DMS53 treated with DMSO at 0.1 percent for 48 hours (cell line): ENCODE data around the gene LGI4.

ENCODE experiments used
- DNase-seq: peaks from one replicate; lab custom pipeline; 2025; ENCODE audit not compliant: unreplicated experiment; lab: John Stamatoyannopoulos, UW

LGI4 gene

DNA sequence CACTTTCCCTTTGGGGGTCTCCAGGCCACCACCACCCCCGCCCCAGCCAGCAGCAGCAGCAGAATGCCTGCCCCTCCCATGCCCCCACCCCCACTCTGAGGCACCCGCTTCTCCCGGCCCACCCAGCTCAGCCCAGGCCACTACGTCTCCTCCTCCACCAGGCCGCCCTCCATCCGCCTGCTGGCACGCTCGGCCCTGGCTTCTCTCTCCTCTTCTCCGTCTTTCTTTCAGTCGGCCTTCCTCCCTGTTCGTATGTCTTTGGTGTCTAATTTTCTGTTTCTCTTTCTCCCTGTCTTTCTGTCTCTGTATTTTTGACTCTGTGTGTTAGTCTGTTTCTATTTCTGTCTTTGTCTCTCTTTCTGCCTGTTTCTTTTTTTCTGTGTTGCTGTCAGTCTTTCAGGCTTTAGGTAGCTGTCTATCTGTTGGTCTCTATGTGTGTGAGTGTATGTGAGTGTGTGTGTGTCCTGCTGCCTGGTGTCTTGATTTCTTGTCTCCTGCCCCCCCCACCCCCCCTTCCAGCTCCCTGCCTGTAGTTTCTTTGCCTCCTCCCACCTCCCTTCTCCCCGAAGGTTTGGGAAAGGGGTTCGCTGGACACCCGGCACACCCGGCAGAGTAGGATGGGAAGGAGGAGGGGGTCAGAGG is at the start of gene LGI4:
Gene LGI4 (minus strand): TSS at position 459 of the 642 bp plus-strand sequence. CDS start 379 bp downstream, at position 80.
- DNase-seq, result no peak

DNA sequence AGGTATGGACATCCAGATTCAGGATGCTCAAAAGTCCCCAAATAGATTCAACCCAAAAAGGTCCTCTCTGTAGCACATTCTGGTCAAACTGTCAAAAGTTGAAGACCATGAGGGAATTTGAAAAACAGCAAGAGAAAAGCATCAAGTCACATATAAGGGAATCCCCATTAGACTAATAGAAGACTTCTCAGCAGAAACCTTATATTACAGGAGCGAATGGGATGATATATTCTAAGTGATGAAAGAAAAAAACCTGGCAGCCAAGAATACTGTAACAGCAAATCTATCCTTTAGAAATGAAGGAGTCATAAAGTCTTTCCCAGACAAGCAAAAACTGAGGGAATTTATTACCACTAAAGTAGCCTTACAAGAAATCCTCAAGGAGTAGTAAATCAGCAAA is 49.4 kb upstream of the LGI4 start:
- DNase-seq, result no peak

DNA sequence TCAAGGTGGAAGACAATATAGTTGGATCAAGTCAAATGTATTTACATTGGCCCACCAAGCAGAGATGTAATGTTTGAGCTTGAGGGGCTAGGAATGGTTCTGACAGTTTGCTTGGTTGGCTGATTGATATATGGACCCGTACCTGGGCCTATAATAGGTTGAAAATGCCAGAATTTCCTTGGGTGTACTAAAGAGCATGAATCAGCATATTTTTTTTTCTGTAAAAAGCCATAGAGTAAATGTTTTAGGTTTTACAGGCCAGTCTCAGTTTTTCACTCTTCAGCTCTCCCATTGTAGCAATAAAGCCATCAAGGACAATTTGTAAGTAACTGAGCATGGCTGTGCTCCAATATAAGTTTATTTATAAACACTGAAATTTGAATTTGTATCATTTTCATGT is 46.5 kb upstream of the LGI4 start:
- no peak for DNase-seq

DNA sequence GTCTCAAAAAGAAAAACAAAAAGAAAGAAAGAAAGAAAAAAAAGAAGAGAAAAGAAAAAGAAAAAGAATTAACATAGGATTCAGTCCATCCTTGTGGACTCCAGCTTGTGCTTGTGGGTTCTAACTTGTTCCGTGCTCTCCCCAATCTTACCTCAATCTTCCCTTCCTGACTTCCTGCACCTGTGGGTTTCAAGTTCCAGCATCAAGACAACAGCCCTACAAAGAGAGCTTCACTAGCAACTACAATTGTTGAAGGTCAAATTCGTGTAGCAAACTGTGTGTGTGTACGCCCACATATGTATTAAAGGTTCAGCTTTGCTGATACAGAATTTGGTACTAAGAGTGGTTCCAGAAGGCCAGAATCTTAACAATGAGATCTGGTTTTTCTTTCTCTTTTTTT is 45.0 kb upstream of the LGI4 start:
- DNase-seq, result no peak

DNA sequence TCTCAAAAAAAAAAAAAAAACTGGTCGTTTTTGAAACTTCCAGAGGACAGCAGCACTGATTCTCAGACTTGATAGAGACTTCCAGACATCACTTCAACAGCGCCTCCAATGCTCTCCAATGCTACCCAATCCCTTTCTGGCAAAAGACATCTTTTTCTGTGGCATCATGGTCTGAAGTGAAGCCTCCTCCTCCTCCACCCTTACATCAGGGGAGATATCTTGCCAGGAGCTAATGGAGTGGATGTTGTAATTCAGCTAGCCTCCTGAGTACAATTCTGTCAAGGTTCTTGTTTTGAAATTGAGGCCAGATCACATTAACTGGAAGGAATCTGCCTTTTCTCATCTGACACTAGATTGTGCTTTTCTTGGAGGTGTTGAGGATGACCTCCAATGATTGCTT is 43.8 kb upstream of the LGI4 start:
- DNase-seq, result no peak

DNA sequence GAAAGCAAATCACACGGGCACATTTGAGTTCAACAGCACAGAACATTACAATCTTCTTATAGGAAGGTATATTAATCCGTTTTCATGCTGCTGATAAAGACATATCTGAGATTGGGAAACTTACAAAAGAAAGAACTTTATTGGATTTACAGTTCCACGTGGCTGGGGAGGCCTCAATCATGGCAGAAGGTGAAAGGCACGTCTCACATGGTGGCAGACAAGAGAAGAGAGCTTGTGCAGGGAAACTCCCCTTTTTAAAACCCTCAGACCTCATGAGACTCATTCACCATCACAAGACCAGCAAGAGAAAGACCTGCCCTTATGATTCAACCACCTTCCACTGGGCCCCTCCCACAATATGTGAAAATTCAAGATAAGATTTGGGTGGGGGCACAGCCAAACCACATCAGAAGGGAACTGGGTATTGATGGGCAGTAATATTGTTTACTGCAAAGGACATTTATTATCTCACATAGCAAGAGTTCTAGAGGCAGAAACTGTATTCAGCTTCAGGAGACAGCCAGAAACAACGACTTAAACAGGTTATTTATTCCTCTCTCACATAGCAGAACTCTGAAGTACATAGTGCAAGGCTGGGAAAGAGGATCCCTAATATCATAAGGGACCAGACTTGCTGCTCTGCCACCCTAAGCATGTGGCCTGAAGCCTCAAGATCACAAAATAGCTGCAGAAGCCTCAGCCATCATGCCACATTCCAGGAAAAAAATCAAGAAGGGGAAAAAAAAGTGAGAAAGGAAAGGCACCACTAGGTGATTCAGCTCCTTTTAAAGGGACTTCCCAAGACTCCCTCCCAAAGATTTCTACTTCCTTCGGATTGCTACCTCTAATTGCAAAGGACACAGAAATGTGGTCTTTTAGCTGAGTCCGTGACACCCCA is 42.8 kb upstream of the LGI4 start:
- DNase-seq, result no peak

DNA sequence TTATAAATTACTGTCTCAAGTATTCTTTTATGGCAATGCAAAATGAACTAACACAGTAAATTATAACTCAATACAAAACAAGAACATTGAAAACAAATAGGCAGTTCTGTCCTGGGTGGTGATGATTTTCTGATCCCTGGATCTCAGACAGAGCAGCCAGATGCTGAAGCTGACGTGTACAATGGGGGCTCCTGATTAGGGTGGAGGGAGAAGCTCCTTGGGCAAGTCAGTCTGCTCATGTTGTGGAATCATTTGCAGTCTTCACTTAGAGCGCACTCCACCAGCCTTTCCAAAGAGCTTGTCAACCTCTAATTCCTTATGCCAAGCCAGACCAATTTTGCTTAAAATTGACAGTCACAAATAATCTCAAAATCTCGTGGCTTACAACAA is 41.3 kb upstream of the LGI4 start:
- DNase-seq, result no peak

DNA sequence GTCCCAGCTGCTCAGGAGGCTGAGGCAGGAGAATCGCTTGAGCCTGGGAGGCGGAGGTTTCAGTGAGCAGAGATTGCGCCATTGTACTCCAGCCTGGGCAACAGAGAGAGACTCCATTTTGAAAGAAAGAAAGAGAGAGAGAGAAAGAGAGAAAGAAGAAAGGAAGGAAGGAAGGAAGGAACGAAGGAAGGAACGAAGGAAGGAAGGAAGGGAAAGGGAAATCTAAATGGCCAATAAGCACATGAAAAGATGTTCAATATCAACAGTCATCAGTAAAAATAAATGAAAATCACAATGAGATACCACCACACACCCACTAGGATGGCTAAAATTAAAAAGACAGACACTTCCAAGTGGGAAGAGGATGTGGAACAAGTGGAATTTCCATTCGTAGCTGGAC is 39.4 kb upstream of the LGI4 start:
- DNase-seq, result no peak

DNA sequence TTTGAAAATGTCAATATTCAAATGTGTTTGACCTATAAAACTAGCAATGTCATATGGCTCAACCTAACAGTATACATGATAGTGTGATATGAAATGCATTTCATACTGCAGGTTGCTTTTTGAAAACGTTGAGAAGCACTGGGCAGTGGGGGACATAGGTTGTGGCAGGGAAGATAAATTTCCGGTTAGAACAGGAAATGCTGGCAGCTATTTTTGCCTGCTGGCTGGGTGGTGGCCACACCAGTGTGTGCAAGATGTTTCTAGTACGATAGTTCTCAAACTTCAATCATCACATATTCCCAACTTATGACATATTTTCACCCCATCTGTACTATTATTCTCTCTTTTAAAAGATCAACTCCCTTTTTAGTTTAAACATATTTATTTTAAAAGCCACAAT is 36.9 kb upstream of the LGI4 start:
- DNase-seq, result no peak

DNA sequence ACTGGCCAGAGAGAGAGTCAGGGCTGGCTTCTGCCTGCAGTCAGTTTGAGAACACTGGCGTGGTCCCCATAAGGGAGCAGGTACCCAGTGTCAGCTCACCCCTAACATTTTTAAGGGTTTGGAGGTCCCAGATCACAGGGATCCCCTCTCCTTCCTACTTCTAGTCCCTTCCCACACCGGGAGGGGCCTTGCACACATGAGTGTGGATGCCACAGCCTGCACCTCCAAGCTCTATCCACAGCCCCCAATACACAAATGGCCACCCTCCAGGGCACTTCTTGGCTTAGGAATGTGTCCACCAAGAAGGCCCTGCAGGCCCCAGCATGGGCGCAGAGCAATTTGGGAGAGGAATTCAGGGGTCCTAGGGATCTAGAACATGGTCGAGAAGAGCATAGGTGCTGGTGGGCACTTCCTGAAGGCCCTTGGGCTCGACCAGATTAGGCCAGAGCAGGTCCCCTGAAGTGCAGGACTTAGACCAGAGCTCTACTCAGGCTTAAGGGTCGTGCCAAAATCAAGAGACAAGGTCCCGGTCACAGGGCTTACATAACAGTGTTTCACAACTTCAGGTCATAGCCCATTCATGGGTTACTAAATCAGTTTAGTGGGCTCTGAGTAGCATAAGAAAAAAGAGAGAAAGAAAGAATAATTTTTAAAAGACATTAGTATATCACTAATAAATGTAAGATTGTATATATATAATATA is 35.7 kb upstream of the LGI4 start:
- no peak for DNase-seq

DNA sequence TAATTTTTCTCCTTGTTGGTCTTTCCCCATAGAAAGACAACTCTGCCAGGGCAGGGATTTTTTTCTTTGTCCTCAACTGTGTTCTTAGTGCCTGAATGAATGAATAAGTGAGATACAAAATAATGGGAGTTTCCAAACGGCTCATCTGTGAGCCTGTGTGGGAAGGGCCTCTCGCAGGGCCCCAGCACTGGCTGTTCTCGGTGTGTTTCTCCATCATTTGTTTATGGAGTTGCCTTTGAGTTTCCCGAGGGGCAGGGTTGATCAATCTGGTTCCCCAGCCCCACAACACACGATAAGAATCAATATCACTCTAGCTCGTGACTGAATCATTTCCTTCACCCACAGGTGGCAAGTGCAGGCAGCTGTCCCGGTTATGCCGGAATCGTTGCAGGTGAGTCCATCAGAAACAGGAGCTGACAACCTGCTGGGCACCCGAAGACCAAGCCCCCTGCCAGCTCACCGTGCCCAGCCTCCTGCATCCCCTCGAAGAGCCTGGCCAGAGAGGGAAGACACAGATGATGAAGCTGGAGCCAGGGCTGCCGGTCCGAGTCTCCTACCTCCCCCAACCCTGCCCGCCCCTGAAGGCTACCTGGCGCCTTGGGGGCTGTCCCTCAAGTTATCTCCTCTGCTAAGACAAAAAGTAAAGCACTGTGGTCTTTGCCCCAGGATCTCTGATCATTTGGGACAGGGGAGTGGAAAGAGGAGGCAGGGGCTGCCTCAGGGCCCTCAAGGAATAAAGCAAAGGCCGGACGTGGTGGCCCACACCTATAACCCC is 34.5 kb upstream of the LGI4 start:
- no peak for DNase-seq

DNA sequence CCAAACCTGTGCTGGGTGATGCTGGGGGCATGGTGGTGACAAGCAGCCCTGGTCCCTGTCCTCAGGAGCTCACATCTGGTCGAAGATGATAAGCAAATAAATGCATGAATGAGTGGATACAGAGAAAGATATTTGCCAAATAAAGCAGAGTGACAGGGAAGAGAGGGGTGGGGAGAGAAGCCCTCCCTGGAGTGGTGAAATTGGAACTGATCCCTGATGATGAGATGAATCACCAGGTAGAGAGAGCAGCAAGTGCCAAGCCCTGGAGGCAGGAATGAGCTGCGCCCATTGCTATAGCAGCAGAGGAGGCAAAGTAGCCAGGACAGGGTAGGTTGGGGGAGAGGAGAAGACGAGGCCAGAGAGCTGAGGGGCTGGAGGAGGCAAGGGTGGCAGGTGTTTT is 33.3 kb upstream of the LGI4 start:
- DNase-seq, result no peak

DNA sequence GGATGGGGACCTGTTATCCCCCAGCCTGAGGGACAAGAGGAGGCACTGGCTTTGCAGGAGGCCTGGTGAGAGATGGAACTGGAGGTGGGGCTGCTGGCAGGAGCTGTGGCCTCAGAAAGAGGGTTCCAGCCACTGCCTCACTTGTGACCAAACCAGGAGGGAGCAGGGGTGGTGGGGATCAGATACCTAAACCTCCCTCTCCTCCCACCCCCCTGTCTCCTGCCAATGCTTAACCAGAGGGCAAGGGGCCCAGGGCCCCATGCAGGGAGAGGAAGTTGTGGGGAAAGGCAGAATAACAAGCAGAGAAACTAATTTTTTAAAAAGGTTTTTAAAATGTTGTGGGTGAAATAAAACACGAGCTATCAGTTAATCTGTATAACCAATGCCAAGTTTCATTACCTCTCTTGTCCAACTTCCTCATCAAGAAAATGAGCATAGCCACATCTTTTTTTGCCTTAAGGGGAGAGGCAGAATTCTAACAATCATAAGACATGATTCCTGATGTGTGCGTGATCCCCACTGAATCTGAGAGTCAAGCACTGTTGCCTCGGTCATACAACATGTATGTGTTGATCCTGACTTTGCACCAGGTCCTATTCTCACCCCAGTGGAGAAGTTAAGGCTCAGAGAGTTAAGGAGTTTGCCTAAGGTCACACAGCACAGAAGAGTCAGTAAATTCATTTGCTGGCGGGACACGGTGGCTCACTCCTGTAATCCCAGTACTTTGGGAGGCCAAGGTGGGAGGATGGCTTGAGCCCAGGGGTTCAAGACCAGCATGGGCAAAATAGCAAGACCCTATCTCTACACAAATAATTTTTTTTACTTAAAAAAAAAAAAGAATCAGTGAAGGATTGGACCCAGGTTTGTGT is 32.6 kb upstream of the LGI4 start:
- no peak for DNase-seq

DNA sequence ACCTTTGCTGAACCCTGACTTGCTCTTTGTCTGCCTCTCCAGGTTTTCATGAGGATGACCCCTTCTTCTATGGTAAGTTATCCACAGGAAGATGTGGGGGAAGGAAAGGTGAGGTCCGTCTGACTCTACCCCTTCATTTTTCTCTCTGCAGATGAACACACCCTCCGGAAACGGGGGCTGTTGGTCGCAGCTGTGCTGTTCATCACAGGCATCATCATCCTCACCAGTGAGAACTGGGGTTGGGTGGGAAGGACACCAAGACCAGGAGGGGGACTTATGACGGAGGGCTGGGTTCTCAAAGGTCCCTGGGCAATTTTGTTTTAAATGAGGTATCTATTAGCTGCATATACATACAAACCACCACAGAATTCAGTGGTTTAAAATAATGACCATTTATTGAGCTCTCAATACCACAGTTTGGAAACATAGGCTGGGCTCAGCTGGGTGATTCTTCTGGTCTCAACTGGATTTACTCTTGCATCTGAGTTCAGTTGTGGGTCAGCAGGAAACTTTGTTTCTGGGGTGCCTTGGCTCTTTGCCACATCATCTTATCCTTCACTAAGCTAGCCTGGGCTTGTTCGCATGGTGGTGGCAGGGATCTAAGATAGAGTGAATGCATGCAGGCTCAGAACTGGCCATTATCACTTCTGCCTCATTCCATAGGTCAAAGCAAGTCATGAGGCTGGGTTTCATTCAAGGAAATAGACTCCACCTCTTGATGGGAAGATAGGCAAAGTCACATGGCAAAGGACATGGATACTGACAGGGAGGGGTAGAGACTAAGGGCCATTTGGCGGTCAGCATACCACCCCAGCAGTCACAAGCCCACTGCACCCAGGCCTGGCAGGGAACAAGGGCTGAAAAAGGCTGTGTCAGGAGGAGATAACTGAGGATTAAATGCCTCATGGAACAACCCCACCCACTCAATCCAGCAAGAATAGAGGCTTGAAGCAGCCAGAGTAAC is 31.5 kb upstream of the LGI4 start:
- no peak for DNase-seq

DNA sequence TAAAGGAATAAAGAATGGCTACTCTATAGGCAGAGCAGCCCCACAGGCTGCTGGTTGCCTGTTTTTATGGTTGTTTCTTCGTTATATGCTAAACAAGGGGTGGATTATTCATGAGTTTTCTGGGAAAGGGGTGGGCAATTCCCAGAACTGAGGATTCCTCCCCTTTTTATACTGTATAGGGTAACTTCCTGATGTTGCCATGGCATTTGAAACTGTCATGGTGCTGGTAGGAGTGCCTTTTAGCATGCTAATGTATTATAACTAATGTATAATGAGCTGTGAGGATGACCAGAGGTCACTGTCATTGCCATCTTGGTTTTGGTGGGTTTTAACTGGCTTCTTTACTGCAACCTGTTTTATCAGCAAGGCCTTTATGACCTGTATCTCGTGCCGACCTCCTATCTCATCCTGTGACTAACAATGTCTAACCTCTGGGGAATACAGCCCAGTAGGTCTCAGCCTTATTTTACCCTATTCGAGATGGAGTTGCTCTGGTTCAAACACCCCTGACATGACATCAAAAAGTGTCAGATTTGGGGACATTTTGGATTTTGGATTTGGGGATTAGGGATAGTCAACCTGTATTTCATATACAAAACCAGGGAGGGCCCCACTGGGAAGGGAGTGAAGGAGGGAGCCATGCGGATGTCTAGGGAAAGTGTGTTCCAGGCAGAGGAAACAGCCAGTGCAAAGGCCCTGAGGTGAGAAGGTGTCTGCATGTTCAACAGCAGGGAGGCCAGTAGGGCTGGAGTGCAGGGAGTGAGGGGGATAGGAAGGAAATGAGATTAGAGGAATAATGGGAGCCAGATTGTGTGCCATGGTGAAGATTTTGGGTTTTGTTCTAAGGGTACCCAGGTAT is 30.6 kb upstream of the LGI4 start:
- DNase-seq, result no peak

DNA sequence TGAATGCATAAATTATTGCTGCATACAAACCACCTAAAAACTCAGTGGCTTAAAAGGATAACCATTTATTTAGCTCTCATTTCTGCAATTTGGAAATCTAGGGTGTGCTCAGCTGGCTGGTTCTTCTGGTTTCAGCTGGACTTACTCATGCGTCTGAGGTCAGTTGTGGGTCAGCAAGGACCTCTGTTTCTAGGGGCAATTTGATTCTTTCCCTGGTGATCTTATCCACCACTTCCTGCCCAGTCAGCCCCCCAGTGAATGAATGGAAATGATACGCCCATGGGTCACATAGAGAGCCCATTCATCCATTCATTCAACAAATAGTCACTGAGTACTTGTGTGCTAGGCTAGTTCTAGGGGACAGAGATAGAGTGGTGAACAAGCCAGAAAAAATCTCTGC is 29.6 kb upstream of the LGI4 start:
- DNase-seq, result no peak

DNA sequence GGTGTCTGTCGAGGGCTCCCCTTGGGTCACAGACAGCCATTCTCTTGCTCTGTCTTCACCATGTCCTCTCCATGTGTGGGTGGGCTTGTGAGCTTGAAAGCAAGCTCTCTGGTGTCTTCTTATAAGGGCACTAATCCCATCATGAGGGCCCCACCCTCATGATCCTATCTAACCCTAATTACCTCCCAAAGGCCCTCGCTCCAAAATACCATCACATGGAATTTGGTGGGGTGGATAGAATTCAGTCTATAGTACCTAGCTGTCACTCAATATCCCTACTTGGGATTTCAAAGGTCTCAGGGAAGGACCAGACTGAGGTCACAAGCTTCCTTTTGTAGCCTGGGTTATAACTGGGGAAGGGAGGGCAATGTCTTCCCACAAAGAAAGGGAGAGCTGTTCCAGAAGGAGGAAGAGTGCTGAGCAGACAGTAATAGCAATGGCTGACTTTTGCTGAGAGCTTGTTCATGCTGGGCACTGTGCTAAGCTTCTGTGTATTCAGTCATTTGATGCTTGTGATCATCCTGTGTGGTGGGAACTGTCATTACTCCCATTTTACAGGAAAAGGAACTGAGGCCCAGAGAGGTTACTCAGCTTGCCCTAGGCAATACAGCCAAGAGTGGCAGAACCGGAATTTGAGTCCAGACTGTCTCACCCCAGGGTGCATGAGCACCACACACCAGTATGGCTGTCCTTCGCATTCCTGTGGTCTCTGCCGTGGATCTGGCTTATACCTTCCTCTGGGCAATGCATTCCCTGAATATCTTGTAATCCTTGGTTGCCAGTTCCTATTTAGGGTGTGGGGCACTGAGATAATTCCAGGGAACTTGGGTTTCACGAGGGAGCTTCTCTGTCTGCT is 27.8 kb upstream of the LGI4 start:
- no peak for DNase-seq

DNA sequence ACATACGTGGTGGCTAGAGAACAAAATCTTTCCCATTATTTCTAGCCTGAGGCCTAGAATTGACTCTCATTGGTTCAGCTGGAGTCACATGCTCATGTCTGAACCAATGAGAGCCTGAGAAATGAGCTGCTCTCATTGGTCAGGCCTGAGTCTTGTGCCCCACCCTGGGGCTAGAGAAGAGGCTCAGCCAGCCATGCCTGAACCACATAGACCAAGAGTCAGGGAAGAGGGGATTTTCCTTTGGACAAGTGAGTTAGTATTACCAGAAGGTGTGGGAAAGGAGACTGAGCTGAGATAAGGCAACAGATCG is 26.5 kb upstream of the LGI4 start:
- DNase-seq, result no peak
